ENCODE data around the gene SLCO2A1.

- TF ChIP-seq CTCF (IDR thresholded peaks at IDR 0.05), result no peak
- no peak for TF ChIP-seq POLR2A (IDR thresholded peaks at IDR 0.05)
Observed at GRCh38 chr3:134077649-134078161, 48.0 kb upstream of the SLCO2A1 start.

All from Peyer's patch (tissue), 4 donors.